Retinal pigment epithelial cell (primary cell): ENCODE measurements around the gene NECAB3.

ENCODE experiments used
- DNase-seq: peaks from one replicate; pipeline ENCODE4 v3.0.0-alpha.2; 2010; ENCODE audit warnings: low read depth
- H3K4me3 ChIP-seq: 2 replicates; pipeline ENCODE4 v1.5.1; 2011; ENCODE audit warnings: mild to moderate bottlenecking, low read length, control low read depth, moderate library complexity
- TF ChIP-seq, protein P1 (sequence below): conservative IDR thresholded peaks from 2 replicates; pipeline ENCODE4 v1.5.1; 2011; ENCODE audit warnings: low read depth, low read length, control low read depth, inconsistent platforms

NECAB3 gene

DNA sequence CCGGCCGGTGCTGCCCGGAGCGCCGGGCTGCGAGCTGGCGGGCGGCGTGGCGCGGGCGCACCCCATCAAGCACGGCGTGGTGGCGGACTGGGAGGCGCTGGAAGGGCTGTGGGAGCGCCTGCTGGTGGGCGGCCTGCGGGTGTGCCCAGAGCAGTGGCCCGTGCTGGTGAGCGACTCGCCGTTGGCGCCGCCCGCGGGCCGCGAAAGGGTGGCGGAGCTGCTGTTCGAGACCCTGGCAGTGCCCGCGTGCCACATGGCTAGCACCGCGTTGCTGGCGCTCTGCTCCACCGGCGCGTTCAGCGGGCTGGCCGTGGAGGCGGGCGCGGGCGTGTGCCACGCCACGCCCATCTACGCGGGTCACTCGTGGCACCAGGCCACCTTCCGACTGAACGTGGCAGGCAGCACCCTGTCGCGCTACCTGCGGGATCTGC, 7.0 kb downstream of the NECAB3 start:
- TF ChIP-seq, protein P1, sequence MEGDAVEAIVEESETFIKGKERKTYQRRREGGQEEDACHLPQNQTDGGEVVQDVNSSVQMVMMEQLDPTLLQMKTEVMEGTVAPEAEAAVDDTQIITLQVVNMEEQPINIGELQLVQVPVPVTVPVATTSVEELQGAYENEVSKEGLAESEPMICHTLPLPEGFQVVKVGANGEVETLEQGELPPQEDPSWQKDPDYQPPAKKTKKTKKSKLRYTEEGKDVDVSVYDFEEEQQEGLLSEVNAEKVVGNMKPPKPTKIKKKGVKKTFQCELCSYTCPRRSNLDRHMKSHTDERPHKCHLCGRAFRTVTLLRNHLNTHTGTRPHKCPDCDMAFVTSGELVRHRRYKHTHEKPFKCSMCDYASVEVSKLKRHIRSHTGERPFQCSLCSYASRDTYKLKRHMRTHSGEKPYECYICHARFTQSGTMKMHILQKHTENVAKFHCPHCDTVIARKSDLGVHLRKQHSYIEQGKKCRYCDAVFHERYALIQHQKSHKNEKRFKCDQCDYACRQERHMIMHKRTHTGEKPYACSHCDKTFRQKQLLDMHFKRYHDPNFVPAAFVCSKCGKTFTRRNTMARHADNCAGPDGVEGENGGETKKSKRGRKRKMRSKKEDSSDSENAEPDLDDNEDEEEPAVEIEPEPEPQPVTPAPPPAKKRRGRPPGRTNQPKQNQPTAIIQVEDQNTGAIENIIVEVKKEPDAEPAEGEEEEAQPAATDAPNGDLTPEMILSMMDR: peak; percentile 3
- DNase-seq: no peak
- H3K4me3 ChIP-seq: peak overlapping the region; percentile 45

DNA sequence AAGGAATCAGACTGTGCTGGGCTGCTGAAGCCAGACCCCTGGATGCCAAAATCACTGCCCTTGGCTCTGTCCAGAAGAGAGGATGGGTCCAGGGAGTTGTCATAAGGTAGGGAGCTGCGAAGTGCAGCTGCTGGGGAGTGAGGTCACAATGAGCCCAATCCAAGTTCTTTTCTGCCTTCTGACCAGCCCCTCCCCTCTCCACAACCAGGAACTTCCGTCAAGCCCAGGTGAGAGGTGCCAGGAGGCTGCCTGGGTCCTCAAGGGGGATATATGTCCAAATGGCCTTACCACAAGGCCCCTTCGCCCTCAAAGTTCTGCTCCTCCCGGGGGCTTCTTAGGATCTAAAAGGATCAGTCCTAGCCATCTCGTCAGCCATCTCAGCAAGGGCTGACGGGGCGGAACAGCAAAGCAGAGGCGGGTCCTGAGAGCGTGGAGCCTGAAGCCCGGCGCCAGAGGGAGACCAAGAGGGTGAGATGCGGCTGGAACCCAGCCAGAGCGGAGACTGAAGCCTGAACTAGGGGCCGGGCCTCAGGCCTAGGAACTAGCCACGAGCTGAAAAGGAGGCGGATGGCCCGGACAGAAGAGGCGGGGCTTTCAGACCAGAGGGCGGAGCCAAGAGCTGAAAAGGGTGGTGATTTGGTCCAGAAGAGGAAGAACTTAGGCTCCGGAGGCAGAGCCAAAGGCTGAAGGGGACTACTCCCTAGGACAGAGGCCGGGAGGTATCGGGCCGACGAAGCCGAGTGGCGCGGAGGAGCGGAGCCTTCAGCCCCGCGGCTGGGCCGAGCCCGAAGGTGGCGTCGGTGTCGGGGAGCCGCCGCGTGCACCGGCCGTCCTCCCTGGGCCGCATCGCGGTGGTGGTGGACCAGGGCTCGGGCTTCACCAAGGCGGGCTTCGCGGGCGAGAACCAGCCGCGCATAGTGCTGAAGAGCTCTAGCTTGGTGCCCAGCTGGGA, 7.7 kb downstream of the NECAB3 start, which contains the start of gene ACTL10:
Gene ACTL10 (plus strand): TSS at position 651 of the 952 bp plus-strand sequence. CDS start 555 bp downstream, outside the sequence.
- TF ChIP-seq, protein P1: peak; percentile 42
- peak; percentile 90 for DNase-seq
- H3K4me3 ChIP-seq: peak within 1 kb of the TSS; percentile 45

DNA sequence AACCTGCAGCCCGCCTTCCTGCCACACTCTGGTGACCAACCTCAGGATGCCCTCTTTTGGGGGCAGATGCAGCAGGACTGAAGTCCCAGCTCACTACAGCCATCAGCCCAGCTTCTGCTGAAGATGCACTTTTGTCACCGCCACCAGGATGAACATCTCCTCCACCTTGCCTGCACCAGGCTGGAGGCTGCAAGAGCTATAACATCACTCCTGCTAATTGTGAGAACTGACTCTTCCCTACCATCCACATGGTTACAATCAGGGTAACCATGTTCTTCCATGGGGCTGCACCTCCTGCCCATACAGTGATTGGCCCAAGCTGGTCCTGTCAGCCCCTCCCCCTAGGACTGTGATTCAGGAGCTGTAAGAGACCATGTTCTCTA, 9.5 kb downstream of the NECAB3 start:
- no peak for DNase-seq
- no peak overlapping the region for H3K4me3 ChIP-seq
- TF ChIP-seq, protein P1: no peak

DNA sequence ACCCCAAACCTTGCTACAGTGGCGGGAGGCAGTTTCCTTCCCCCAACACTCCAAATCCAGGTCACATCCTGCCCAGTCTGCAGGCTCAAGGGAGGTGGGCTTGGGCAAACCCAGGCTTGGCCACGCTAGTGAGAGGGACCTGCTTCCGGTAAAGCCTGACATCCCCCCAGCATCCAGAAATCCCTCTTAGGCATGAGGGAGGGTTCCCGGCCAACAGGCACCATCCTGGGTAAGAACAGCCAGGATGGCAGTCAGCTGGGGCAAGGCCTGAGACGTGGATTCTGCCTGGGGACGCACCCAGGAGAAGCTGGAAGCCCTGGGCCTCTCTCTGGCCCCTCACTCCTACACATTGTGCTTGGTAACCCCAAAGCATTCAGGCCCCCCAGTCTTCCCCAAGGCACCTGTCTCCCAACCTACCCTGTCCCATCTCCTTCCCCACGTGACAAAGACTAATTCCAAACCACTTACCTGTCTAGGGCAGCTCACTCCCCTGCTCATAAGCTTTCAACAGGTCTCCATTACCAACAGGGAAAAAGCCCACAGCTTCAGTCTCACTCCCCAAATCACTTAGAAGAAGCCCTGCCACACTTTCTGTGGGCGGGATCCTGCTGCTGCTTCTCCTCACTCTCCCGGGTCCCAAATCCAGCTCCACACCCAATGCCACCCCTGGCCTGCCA, 10.0 kb downstream of the NECAB3 start:
- TF ChIP-seq, protein P1: no peak
- no peak for DNase-seq
- H3K4me3 ChIP-seq: peak overlapping the region; percentile 73

DNA sequence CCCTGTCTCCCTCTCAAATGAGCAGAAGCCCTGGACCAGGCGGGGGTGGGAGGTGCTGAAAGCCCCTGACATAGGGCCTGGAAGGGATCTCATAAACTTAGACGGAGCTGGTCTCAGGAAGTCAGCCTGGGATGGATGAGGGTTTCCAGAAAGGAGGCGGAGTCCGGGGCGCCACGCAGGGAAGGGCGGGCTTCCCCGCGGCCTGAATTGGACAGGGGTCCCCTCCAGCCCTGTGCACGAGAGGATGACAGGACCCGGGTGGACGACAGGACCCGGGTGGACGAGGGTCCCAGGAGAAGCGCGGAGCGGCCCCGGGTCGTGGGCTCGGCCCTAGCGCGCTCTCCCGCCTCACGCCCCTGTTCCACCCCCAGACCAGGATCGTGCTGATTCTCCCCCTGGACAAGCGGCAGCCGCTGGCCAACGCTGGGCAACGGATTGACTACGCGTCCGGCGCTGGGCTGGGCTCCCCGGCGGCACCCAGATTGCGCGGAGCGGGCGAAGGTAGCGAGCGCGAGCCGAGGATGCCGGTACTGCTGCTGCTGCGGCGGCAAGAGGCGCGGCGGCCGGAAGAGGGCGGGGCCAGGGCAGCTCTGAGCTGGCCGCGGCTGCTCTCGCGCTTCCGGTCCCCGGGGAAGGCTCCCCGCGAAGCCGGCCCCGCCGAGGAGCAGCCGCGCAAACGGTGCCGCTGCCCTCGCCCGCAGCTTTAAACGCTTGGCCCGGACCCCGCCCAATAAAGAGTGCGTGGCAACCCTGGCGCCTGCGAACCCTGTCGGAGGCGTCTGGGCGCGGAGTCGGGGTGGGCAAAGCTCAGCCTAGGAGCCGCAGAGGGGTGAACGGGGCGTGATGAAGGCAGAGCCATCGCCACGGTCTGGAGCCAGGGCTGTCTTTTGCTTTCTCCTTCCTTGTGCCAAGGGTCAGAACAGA, 10.8 kb downstream of the NECAB3 start:
- peak overlapping the region; percentile 73 for H3K4me3 ChIP-seq
- no peak for DNase-seq
- TF ChIP-seq, protein P1: no peak

DNA sequence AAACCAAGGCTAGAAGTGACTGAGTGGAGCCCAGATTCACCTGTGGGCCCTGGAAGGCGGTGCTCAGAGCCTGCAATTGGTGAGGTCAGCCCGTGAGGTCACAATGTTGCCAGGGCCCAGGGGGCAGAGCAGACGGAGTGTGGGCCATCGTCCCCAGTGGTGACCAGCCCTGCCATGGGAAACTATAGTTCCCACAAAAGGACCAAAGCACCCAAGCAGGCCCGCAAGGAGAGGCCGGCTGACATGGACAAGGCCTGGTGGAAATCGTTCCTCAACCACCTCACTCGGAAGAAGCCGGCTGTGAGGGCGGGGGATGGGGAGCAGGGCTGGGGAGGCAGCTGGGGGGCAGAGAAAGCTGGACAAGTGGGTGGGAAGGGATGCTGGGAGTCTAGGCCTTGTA, 12.1 kb downstream of the NECAB3 start, which contains the start of gene C20orf144:
Gene C20orf144 (plus strand): TSS at position 156 of the 400 bp plus-strand sequence. CDS start 19 bp downstream, at position 175.
- TF ChIP-seq, protein P1: no peak
- DNase-seq: no peak
- peak within 1 kb of the TSS; percentile 73 for H3K4me3 ChIP-seq
